Sigmoid colon (tissue), 4 donors: ENCODE results near the gene ADARB2.

ENCODE experiments used
- EP300 ChIP-seq, 4 donors: sonication (generic); formaldehyde crosslinking; IDR thresholded peaks; one replicate each; pipeline ENCODE4 v1.6.1; 2017; ENCODE audit warnings: antibody characterized with exemption in 4 of 4
- POLR2A ChIP-seq, 2 donors: fragments of 450-650 bp; IDR thresholded peaks; one replicate each; pipeline ENCODE4 v1.6.1; 2016; ENCODE audit warnings: antibody characterized with exemption in 2 of 2, mild to moderate bottlenecking in 2 of 2, moderate library complexity in 2 of 2
- POLR2AphosphoS5 ChIP-seq, 4 donors: sonication (generic); formaldehyde crosslinking; IDR thresholded peaks; one replicate each; pipeline ENCODE4 v1.6.1; 2017; ENCODE audit warnings: antibody characterized with exemption in 4 of 4
- TF ChIP-seq, protein P1 (sequence below), 4 experiments: fragments of 450-650 bp in 3 of 4; fragments of 200-600 bp in 1 of 4; IDR thresholded peaks; one replicate each; pipeline ENCODE4 v1.5.1; 2016 to 2019; ENCODE audit warnings: antibody characterized with exemption in 4 of 4, mild to moderate bottlenecking in 3 of 4, moderate library complexity in 2 of 4

DNA sequence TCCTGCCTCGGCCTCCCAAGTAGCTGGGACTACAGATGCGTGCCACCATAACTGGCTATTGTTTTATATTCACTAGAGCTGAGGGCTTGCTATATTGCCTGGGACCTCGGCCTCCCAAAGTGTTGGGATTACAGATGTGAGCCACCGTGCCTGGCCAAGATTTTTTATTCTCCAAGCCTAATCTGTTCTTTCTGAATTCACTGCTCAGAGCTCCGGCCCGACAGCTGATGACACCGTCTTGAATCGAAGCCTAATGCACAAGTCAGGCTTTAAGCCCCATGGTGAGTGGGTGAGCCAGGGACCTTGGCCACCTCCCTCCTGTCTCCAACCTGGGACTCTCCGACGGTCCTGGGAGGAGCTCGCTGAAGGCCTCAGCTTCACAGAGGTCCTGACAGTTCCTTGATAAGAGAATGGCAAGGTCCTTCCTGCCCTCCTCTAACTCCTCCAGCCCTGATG lies 342.3 kb downstream of the ADARB2 start:
- no peak for TF ChIP-seq POLR2A (IDR thresholded peaks at IDR 0.05)
- TF ChIP-seq, protein P1, sequence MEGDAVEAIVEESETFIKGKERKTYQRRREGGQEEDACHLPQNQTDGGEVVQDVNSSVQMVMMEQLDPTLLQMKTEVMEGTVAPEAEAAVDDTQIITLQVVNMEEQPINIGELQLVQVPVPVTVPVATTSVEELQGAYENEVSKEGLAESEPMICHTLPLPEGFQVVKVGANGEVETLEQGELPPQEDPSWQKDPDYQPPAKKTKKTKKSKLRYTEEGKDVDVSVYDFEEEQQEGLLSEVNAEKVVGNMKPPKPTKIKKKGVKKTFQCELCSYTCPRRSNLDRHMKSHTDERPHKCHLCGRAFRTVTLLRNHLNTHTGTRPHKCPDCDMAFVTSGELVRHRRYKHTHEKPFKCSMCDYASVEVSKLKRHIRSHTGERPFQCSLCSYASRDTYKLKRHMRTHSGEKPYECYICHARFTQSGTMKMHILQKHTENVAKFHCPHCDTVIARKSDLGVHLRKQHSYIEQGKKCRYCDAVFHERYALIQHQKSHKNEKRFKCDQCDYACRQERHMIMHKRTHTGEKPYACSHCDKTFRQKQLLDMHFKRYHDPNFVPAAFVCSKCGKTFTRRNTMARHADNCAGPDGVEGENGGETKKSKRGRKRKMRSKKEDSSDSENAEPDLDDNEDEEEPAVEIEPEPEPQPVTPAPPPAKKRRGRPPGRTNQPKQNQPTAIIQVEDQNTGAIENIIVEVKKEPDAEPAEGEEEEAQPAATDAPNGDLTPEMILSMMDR (IDR thresholded peaks at IDR 0.05), result no peak
- TF ChIP-seq EP300 (IDR thresholded peaks at IDR 0.05), result no peak
- no peak for TF ChIP-seq POLR2AphosphoS5 (IDR thresholded peaks at IDR 0.05)
